Activated T-helper 1 cell treated with anti-CD3 and anti-CD28 coated beads, Interleukin-12 subunit alpha, Interleukin-12 subunit beta, Interleukin-2, Interleukin-4 antibody, amounts not matched to agents 30 ng/mL and 10 ng/mL and 1 ng/mL, durations not matched to agents 14 hours and 24 hours and 36 hours (primary cell): ENCODE data around the gene CASTOR2. TPM values are rescaled to one million over a fixed set of nuclear protein-coding genes. Genes with fewer than 3 reads are reported as not detected.

ENCODE experiments used
- total RNA-seq: library from RNA; stranded (reverse); gene quantifications from 2 replicates; pipeline ENCODE4 v1.2.3, GENCODE V29; 2022

CASTOR2 gene
- total RNA-seq, 1 donor from 2014 or later: 6.4 TPM

Other genes with a start within 250 kb of the CASTOR2 start
- 0.39 and 0.67 TPM in 2 replicates for gene NCF1, start 190.7 kb upstream of the CASTOR2 start, total RNA-seq
- 8.5 and 8.6 TPM in 2 replicates for gene GTF2IRD2, start 113.1 kb upstream of the CASTOR2 start, total RNA-seq
- 66.1 and 68.3 TPM in 2 replicates for gene RCC1L, start 109.1 kb downstream of the CASTOR2 start, total RNA-seq
- 6.2 and 7.1 TPM in 2 replicates for gene GTF2IRD2B, start 127.9 kb downstream of the CASTOR2 start, total RNA-seq